Activated naive CD4-positive, alpha-beta T cell treated with Interleukin-2 at 50 U/mL for 16 hours (primary cell): Measurements from ENCODE around the gene MCTP1.

Source experiments
- DNase-seq: peaks from one replicate; pipeline ENCODE4 v3.0.0-alpha.2; 2020

The MCTP1 gene

DNA sequence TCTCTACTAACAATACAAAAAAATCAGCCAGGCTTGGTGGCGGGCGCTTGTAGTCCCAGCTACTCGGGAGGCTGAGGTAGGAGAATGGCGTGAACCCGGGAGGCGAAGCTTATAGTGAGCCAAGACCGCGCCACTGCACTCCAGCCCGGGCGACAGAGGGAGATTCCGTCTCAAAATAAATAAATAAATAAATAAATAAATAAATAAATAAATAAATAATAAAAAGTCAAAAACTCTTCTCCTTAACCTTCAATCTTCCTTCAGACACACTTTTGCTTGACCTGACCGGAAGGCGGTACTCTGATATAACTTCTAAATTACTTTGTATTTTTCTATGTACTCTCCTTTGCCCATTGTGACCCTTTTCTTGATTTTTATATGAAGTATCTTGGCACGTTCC is 364.3 kb downstream of the MCTP1 start:
- DNase-seq: no peak

DNA sequence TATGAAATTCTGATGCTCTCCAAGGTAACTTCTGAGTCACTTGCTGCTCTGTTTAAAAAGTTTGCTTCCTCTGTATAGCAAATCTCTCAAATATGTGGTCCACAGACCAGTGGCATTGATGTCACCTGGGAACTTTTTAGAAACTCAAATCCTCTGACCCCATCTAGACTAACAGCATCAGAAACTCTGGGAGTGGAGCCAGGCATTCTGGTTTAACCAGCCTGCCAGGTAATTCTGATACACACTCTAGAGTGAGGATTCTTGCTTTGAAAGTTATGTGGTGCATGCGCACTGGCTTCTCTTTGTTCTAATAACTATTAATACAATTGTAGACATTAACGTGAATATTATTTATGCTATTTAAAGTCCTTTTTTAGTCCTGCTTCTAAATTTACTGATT is 368.3 kb downstream of the MCTP1 start:
- no peak for DNase-seq

DNA sequence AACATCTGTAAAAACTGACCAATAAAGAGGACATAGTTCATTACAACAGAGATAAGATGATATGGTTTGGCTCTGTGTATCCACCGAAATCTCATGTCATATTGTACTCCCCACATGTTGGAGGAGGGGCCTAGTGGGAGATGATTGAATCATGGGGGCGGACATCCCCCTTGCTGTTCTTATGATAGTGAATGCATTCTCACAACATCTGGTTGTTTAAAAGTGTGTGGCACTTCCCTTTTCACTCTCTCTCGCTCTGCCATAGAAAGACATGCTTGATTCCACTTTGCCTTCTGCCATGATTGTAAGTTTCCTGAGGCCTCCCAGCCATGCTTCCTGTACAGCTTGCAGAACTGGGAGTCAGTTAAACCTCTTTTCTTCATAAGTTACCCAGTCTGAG is 373.6 kb downstream of the MCTP1 start:
- no peak for DNase-seq

- DNase-seq: no peak
These were observed 374.2 kb downstream of the MCTP1 start for GRCh38 chr5:94910721-94911120.

GRCh38 chr5:94908889-94909480 is 375.9 kb downstream of the MCTP1 start:
- DNase-seq: no peak

DNA sequence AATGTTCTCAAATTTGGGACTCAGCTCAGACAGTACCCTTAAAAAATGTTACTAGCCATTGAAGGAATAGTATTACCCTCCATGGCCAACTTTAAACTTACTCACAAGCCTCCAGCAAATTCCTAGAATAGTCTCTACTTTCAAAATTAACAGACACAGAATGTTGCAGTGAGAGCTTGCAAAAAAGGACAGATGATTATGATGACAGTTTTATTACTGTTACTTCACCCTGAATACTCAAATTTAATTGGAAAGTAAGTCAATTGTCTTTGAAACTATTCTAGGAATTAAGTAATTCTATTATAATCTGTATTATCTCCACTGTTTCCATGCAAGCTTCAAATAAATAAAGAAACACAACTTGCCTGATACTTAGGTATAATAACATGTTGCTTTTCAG is 378.1 kb downstream of the MCTP1 start:
- DNase-seq: no peak

DNA sequence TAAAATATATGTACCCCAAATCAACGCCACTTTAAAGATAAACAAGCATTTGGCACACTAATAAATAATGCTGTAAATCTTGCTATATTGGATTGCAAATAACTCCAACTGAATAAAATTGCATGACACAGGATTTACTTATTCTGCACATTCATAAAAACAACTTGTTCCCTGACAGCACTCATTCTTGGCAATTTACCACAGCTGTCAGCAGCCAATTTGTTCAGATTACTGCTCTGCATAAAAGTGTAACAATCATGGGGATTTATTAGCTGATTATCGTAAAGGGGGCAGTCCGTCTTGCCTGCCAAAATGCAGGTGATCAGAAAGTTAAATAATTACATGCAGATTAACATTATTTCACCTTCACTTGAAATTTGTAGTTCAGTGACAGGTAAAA is 381.2 kb downstream of the MCTP1 start:
- DNase-seq: no peak

GRCh38 chr5:94901191-94901979 is 383.5 kb downstream of the MCTP1 start:
- no peak for DNase-seq

DNA sequence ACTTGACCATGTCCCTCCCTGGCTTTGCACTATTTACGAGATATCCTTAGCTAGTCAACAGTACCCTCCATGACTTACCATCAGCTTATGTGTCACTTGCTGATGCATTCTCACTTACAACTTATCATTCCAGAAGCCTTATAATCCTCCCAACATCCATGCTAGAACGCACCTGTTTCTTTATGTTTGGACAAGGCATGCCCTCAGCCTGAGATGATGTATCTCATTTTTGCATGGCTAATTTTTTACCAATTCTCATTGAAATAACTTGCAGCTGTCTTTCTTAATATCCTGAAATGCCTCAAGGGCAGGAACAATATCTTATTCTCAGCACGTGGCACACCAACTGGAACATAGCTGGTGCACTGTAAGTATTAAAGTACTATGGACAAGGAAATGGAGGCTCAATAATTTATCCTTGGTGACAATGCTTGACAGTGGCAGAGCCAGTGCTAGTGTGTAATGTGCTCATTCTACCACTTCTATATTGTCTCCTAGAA is 384.8 kb downstream of the MCTP1 start:
- no peak for DNase-seq

- no peak for DNase-seq
These were observed 391.3 kb downstream of the MCTP1 start for GRCh38 chr5:94893412-94894135.

DNA sequence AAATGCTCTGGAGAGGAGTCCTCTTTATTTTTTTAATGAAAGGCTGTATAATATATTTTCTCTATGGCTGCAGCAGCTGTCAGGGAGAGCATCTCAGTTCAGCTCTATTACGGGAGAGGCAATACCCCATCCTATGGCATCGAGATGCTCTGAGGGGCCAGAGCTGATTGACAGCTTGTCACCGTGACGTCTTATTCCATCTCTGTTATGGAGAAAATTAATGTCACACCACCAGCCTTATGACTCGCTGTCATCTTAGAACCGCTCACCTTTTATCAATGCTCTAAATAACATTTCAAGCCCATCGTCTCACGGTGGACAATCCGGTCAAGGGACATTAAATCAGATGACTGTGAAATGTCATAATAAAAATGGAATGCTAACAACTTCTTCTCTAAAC is 392.9 kb downstream of the MCTP1 start:
- DNase-seq: no peak

- DNase-seq: no peak
These were observed 393.3 kb downstream of the MCTP1 start for GRCh38 chr5:94891565-94891964.

GRCh38 chr5:94890907-94891306 is 394.0 kb downstream of the MCTP1 start:
- no peak for DNase-seq

DNA sequence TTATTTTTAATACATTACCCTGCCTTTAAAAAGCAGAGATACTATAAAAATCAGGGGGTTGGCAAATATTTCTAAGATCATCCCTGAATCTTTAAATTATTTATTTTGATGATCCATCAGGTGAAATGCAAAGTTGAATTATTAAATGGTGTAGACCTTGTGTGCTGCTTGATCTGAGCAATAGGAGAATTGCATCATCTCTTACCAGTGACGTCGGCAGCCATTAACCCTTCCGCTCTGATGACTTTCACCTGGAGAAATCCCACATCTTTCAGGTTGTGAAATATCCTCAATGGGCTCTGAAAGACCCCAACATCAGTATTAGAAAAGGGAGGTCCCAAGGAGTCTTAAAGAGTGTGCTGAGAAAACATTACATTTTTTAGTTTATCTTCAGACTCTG is 396.2 kb downstream of the MCTP1 start:
- DNase-seq: no peak

DNA sequence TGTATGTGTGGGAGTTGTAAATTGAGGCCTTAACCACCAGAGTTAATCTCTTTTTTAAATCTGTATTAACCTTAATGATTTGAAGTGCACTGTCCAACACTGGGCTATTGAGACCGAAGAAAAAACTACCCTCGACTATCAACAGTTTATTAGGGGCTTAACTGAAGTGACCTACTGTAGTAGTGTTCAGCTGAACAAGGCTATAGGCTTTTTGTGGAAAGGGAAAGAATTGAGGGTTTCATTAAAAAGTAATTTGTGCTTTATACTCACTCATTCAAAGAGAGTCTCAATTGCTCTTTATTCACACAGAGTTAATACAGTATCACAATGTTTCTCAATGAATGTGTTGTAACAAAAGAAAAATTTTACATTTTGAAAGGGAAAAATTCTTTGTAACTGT is 399.0 kb downstream of the MCTP1 start:
- no peak for DNase-seq

GRCh38 chr5:94884311-94884710 is 400.6 kb downstream of the MCTP1 start:
- DNase-seq: no peak

GRCh38 chr5:94872526-94872925 is 412.4 kb downstream of the MCTP1 start:
- no peak for DNase-seq

- no peak for DNase-seq
These were observed 414.2 kb downstream of the MCTP1 start for GRCh38 chr5:94870511-94871183.

- DNase-seq: no peak
These were observed 415.0 kb downstream of the MCTP1 start for GRCh38 chr5:94869921-94870320.

DNA sequence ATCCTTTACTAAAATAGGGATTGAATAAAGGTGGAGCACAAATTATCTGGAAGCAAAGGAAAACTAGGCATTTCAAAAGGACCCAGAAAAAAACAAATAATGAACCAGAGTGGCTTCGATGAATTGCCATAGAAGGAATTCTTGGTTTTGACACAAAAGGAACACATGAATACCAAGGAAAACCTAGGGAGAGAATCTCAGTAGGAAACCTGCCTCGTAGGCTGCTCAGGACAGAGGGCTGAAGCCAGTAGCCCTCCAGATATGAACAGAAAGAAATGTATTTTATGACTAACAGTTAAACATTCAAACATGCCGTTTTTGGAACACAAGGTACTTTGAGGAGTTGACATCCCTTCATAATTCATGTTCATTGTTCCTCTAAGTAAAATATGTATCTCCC is 420.9 kb downstream of the MCTP1 start:
- DNase-seq: no peak

DNA sequence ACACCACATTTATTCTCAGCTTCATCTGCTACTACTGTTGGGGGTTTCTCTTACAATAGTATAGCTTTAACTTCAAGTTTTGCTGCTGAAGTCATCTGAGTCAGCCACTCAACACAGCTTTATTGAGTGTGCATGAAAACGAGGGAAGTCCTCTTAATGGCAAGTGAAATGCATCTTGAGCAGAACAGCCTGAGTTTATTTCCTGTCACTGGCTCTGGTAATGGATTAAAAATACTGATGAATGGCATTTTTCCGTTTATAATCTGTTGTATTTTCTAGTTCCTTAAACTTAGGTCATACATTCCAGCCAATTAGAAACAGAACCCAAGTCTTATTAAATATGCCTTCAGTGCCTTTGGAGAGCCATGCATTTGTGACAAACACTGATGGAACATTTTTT is 427.8 kb downstream of the MCTP1 start:
- DNase-seq: no peak

DNA sequence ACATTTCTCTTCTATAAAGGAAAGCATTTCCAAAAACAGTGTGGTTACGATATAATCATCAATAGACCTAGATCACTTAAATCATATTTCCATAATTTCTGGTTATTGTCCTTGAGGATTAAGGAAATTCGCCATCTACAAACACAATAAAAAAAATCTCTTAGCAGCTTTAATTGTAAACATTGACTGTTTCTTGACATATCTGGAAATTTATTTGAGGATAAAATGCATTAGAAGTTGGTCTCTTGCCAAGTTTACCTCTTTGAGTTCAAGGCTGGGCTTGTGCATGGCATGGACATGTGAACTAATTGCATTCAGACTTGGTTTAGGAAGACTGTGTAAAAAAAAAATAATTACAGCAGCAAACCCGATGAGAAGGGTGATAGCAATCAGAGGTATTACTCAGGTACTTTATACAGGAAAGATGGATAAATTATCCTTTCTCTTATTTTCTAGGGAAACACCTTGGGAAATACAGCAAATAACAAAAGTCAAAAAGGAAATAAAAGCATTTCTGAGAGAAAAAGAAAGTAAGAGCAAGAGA is 428.6 kb downstream of the MCTP1 start:
- DNase-seq: no peak

DNA sequence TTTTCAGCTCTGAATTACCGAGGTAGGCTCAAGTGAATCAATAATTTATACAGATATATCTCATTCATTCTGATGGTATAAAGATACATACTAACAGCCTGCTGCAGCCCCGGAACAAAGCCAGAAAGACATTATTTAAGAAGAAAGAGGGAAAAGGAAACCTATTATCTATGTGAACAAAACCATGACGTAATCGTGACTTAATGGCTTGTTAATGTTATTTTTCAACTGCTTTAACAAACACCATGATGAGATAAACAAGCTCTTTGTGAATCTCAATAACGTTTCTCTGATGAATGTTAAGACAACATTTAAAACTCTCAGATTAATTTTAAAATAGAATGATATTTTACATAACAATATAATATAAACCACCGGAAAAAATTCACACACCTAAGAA is 429.4 kb downstream of the MCTP1 start:
- DNase-seq: no peak
